Endothelial cell of umbilical vein (primary cell): Measurements from ENCODE around the gene FYN. TPM values are rescaled to one million over a fixed set of nuclear protein-coding genes. Genes with fewer than 3 reads are reported as not detected.
A peak's percentile ranks its signal among the peaks of the same experiment; 100 is the strongest.

Experiments used
- BruUV-seq: library from RNA; stranded (reverse); fragments of 400-500 nt; replicated peaks from 2 replicates; lab custom pipeline; 2021; lab: Mats Ljungman, UMichigan
- CTCF ChIA-PET: fragments of 300-600, 350-600 bp; sonication (Branson Sonifier 250); formaldehyde crosslinking; loops from one replicate; lab custom pipeline; 2021; ENCODE audit warnings: antibody characterized with exemption, inconsistent platforms; lab: Charles Lee
- POLR2A ChIA-PET: fragments of 300-600, 350-600 bp; sonication (Branson Sonifier 250); formaldehyde crosslinking; loops from one replicate; lab custom pipeline; 2021; ENCODE audit warnings: antibody characterized with exemption, inconsistent platforms; lab: Charles Lee
- DNase-seq: peaks from one replicate; pipeline ENCODE4 v3.0.0-alpha.2; 2011; ENCODE audit warnings: low read depth, low spot score
- FAIRE-seq: peaks from 2 replicates; lab custom pipeline; 2011; peaks lifted over from hg19 to GRCh38; lab: Jason Lieb, UNC
- H2AFZ ChIP-seq: 2 replicates; pipeline ENCODE4 v1.6.0; 2012; ENCODE audit warnings: low read depth, low read length, control low read depth, inconsistent platforms
- H3K27ac ChIP-seq: 2 replicates; pipeline ENCODE4 v1.5.1; 2011; ENCODE audit warnings: low read depth, mild to moderate bottlenecking, control low read depth, low read length, moderate library complexity; ENCODE audit not compliant: insufficient read depth
- H3K27me3 ChIP-seq, 2 experiments: 2 replicates each; pipeline versions ENCODE4 v1.6.0 to v1.6.1; 2011; ENCODE audit warnings: low read length in 2 of 2, mixed read lengths in 1 of 2; ENCODE audit not compliant: control insufficient read depth in 2 of 2, insufficient read depth in 2 of 2
- H3K36me3 ChIP-seq, 2 experiments: 2 replicates in 1 of 2; 3 replicates in 1 of 2; pipeline ENCODE4 v1.5.1; 2011; ENCODE audit warnings: low read length in 2 of 2, mild to moderate bottlenecking in 1 of 2, moderate library complexity in 1 of 2; ENCODE audit not compliant: control insufficient read depth in 2 of 2, insufficient read depth in 2 of 2; ENCODE audit errors: extremely low read depth in 1 of 2
- H3K4me1 ChIP-seq: 3 replicates; pipeline ENCODE4 v1.5.1; 2011; ENCODE audit warnings: mild to moderate bottlenecking, low read length; ENCODE audit not compliant: control insufficient read depth, insufficient read depth; ENCODE audit errors: extremely low read depth
- H3K4me2 ChIP-seq: 2 replicates; pipeline ENCODE4 v1.6.1; 2011; ENCODE audit warnings: low read length, control low read depth, mixed read lengths; ENCODE audit not compliant: insufficient read depth
- H3K4me3 ChIP-seq, 3 experiments: fragments of 200-600 bp in 1 of 3; sonication (generic), shearing (Covaris generic) in 1 of 3; replicated peaks in 1 of 3; 2 replicates each; pipeline ENCODE4 v1.5.1; 2011 to 2016; ENCODE audit warnings: control low read depth in 3 of 3, low read length in 3 of 3, mild to moderate bottlenecking in 2 of 3, inconsistent platforms in 1 of 3, low read depth in 1 of 3, moderate library complexity in 1 of 3; ENCODE audit not compliant: insufficient read depth in 1 of 3
- H3K79me2 ChIP-seq: 2 replicates; pipeline ENCODE4 v1.6.0; 2012; ENCODE audit warnings: low read length, inconsistent platforms; ENCODE audit not compliant: control insufficient read depth, insufficient read depth
- H3K9ac ChIP-seq: replicated peaks from 2 replicates; pipeline ENCODE3; 2011; ENCODE audit warnings: low read length, control low read depth; ENCODE audit not compliant: insufficient read depth; ENCODE audit errors: extremely low read depth
- H3K9me1 ChIP-seq: replicated peaks from 3 replicates; pipeline ENCODE4 v1.6.0; 2011; ENCODE audit warnings: mild to moderate bottlenecking, low read length; ENCODE audit not compliant: control insufficient read depth, insufficient read depth; ENCODE audit errors: extremely low read depth
- H3K9me3 ChIP-seq: replicated peaks from 2 replicates; pipeline ENCODE4 v1.5.1; 2012; ENCODE audit warnings: low read length, inconsistent platforms; ENCODE audit not compliant: control insufficient read depth, insufficient read depth
- H4K20me1 ChIP-seq: replicated peaks from 2 replicates; pipeline ENCODE3; 2011; ENCODE audit warnings: mild to moderate bottlenecking, low read length; ENCODE audit not compliant: control insufficient read depth, insufficient read depth; ENCODE audit errors: extremely low read depth
- CTCF ChIP-seq, 2 donors: IDR thresholded peaks; 1 replicate in 1 of 2; 2 replicates in 1 of 2; pipeline ENCODE4 v1.5.1; 2011; ENCODE audit warnings: low read length in 2 of 2, mild to moderate bottlenecking in 2 of 2, moderate library complexity in 2 of 2, control low read depth in 1 of 2, inconsistent platforms in 1 of 2, low read depth in 1 of 2; ENCODE audit not compliant: insufficient read depth in 1 of 2; ENCODE audit errors: extremely low read depth in 1 of 2
- EZH2 ChIP-seq: IDR thresholded peaks from 2 replicates; pipeline ENCODE4 v1.6.1; 2012; ENCODE audit warnings: borderline replicate concordance, low read depth, mild to moderate bottlenecking, moderate library complexity, low read length, inconsistent platforms; ENCODE audit not compliant: severe bottlenecking
- FOS ChIP-seq: IDR thresholded peaks from 2 replicates; pipeline ENCODE4 v1.6.1; 2011; ENCODE audit warnings: mild to moderate bottlenecking, low read length, moderate library complexity, borderline replicate concordance; ENCODE audit not compliant: insufficient read depth
- GATA2 ChIP-seq: IDR thresholded peaks from 2 replicates; pipeline ENCODE4 v1.7.0; 2011; ENCODE audit warnings: low read depth, mild to moderate bottlenecking, moderate library complexity, mixed read lengths, low read length; ENCODE audit not compliant: insufficient read length, insufficient read depth
- JUN ChIP-seq: IDR thresholded peaks from 2 replicates; pipeline ENCODE4 v1.6.1; 2011; ENCODE audit warnings: borderline replicate concordance, low read depth; ENCODE audit not compliant: insufficient read length, insufficient read depth
- MAX ChIP-seq: IDR thresholded peaks from 2 replicates; pipeline ENCODE4 v1.6.1; 2011; ENCODE audit not compliant: insufficient read depth, insufficient read length
- MYC ChIP-seq: IDR thresholded peaks from one replicate; pipeline ENCODE4 v1.6.1; 2011; ENCODE audit warnings: mild to moderate bottlenecking, low read depth, low read length
- POLR2A ChIP-seq: IDR thresholded peaks from 2 replicates; pipeline ENCODE4 v1.6.1; 2012; ENCODE audit warnings: low read depth, mild to moderate bottlenecking, control low read depth, low read length
- POLR2AphosphoS5 ChIP-seq: IDR thresholded peaks from 2 replicates; pipeline ENCODE4 v1.6.1; 2012; ENCODE audit warnings: low read depth, mild to moderate bottlenecking, control low read depth, low read length, moderate library complexity; ENCODE audit not compliant: insufficient read depth
- dilution Hi-C: fragments of 300-500 bp; cut with MboI; formaldehyde crosslinking; loops from one replicate; pipeline ENCODE4 v1.15.0; 2019; ENCODE audit warnings: low sequenced_read_pairs; ENCODE audit not compliant: extremely low pct_ligation_motif_present
- intact Hi-C: fragments of 100-400 bp; cut with micrococcal nuclease; formaldehyde crosslinking; loops from one replicate; pipeline ENCODE4 v1.10.0; 2022
- polyA plus RNA-seq, 4 experiments: library from polyadenylated mRNA; depleted of rRNA in 3 of 4; stranded (reverse) in 3 of 4; unstranded in 1 of 4; fragments of >200 nt; gene quantifications; 2 replicates each; pipeline versions ENCODE4 v1.2.1 to v1.2.3, GENCODE V29; 2011 to 2012; ENCODE audit warnings: missing spikeins in 1 of 4
- total RNA-seq: library from RNA; stranded (reverse); gene quantifications from 2 replicates; pipeline ENCODE4 v1.2.3, GENCODE V29; 2021

Gene FYN
- total and polyA plus RNA-seq, 2 donors (not counting 3 experiments of a cell fraction or from before 2014, with no cell fraction given) = 69.0 to 143 TPM

- Histone ChIP-seq H3K4me3 (no peak overlapping the region), H4K20me1 (no peaks in the 10 kb centered on the region), H3K27me3 (no peaks in the 10 kb centered on the region), H3K4me2 (no peak overlapping the region), H3K9me3 (no peaks in the 10 kb centered on the region), H3K36me3 (peaks cover 1 to 5% of the 10 kb centered on the region in 2 experiments), H3K79me2 (no peaks in the 10 kb centered on the region), H3K9me1 (no peaks in the 10 kb centered on the region), H3K4me1 (peaks cover 21% of the 10 kb centered on the region), H2AFZ (no peak overlapping the region), H3K9ac (no peak overlapping the region), H3K27ac (no peak overlapping the region)
- dilution Hi-C loops (no loop called here), intact Hi-C loops (no loop called here)
- FAIRE-seq (no peak), DNase-seq (no peak)
- TF ChIP-seq MAX = no peak
- TF ChIP-seq POLR2A = no peak
- TF ChIP-seq MYC = no peak
- no peak for TF ChIP-seq GATA2
- no peak for TF ChIP-seq FOS
- no TSS peak for BruUV-seq
- POLR2A ChIA-PET = no interaction called here
- CTCF ChIA-PET = no interaction called here
These were observed 194.0 kb downstream of the FYN start for GRCh38 chr6:111679126-111679858.

- no peak overlapping the region for H3K4me3 ChIP-seq
These were observed 195.8 kb downstream of the FYN start for GRCh38 chr6:111677249-111677990.

More at GRCh38 chr6:111677249-111677990, 195.8 kb downstream of the FYN start:
- no peak for DNase-seq
- POLR2A ChIA-PET = no interaction called here
- Histone ChIP-seq H3K27me3 (no peaks in the 10 kb centered on the region), H3K4me1 (peaks cover 3% of the 10 kb centered on the region), H2AFZ (no peak overlapping the region), H3K27ac (no peak overlapping the region), H3K79me2 (no peaks in the 10 kb centered on the region), H3K4me2 (no peak overlapping the region), H4K20me1 (no peaks in the 10 kb centered on the region), H3K9me3 (no peaks in the 10 kb centered on the region), H3K9me1 (no peaks in the 10 kb centered on the region), H3K36me3 (peaks cover 9 to 12% of the 10 kb centered on the region in 2 experiments), H3K9ac (no peak overlapping the region)
- dilution Hi-C loops = no loop called here
- peak; percentile 15 for FAIRE-seq
- BruUV-seq = no TSS peak
- CTCF ChIA-PET = interaction anchor here (1.0 to 1.3 kb wide), 5 partner anchors 9 to 46 kb away, joined by 3 to 4 read pairs (median 3); no protein-coding TSS in a partner anchor
- intact Hi-C loops = no loop called here
- no peak for TF ChIP-seq FOS
- no peak for TF ChIP-seq POLR2A
- no peak for TF ChIP-seq CTCF (IDR thresholded peaks at IDR 0.05; ENCODE audit: extremely low read depth in 1 of 2, insufficient read depth in 1 of 2, low read depth in 1 of 2, low read length in 2 of 2)
- no peak for TF ChIP-seq MYC
- TF ChIP-seq GATA2 = no peak
- TF ChIP-seq JUN = no peak
- no peak for TF ChIP-seq EZH2
- no peak for TF ChIP-seq MAX
- TF ChIP-seq POLR2AphosphoS5 = no peak
